CD4-positive, alpha-beta T cell (primary cell): ENCODE results near the gene SLC25A33. TPM values are rescaled to one million over a fixed set of nuclear protein-coding genes. Genes with fewer than 3 reads are reported as not detected.

Experiments used
- ATAC-seq: fragments of 200-7000 bp; cut with Tn5 transposase; one replicate; pipeline ENCODE4 v1.10.0; 2022; ENCODE audit warnings: mild to moderate bottlenecking; ENCODE audit not compliant: poor library complexity
- CTCF ChIA-PET: fragments of 350-600 bp; sonication (Branson Sonifier 250); formaldehyde crosslinking; loops from one replicate; lab custom pipeline; 2021; ENCODE audit warnings: antibody characterized with exemption, inconsistent platforms; lab: Charles Lee
- POLR2A ChIA-PET: fragments of 350-600 bp; sonication (Branson Sonifier 250); formaldehyde crosslinking; loops from one replicate; lab custom pipeline; 2021; ENCODE audit warnings: antibody characterized with exemption, inconsistent platforms; lab: Charles Lee
- DNase-seq, 14 experiments: peaks; one replicate each; pipeline ENCODE4 v3.0.0-alpha.2; 2013 to 2020; ENCODE audit warnings: mixed read lengths in 2 of 14
- H3K27ac ChIP-seq, 2 donors: one replicate each; pipeline versions ENCODE4 v1.5.1 to v1.7.0; 2013; ENCODE audit warnings: low read length in 2 of 2, low read depth in 1 of 2, mild to moderate bottlenecking in 1 of 2
- H3K27me3 ChIP-seq, 2 experiments: 1 replicate in 1 of 2; 2 replicates in 1 of 2; pipeline versions ENCODE4 v1.6.1 to v1.7.0; 2013; ENCODE audit warnings: low read length in 2 of 2, control low read depth in 1 of 2, mild to moderate bottlenecking in 1 of 2, moderate library complexity in 1 of 2; ENCODE audit not compliant: insufficient read depth in 2 of 2, control insufficient read depth in 1 of 2
- H3K36me3 ChIP-seq: one replicate; pipeline ENCODE4 v1.6.1; 2013; ENCODE audit warnings: low read length, control low read depth; ENCODE audit not compliant: insufficient read depth
- H3K4me1 ChIP-seq: one replicate; pipeline ENCODE4 v1.6.1; 2013; ENCODE audit warnings: low read length, control low read depth; ENCODE audit not compliant: insufficient read depth
- H3K4me3 ChIP-seq: one replicate; pipeline ENCODE4 v1.5.1; 2013; ENCODE audit warnings: mild to moderate bottlenecking, low read length, moderate library complexity
- H3K9me3 ChIP-seq, 2 experiments: 1 replicate in 1 of 2; 2 replicates in 1 of 2; pipeline versions ENCODE4 v1.6.1 to v1.7.0; 2013; ENCODE audit warnings: low read length in 2 of 2, mild to moderate bottlenecking in 2 of 2, control low read depth in 1 of 2, moderate library complexity in 1 of 2; ENCODE audit not compliant: control insufficient read depth in 1 of 2, insufficient read depth in 1 of 2
- H3K27ac Mint-ChIP-seq: one replicate; pipeline ENCODE4 v1.8.0; 2020; ENCODE audit warnings: mixed read lengths
- H3K27me3 Mint-ChIP-seq: one replicate; pipeline ENCODE4 v1.8.0; 2021; ENCODE audit warnings: mixed read lengths
- H3K36me3 Mint-ChIP-seq: one replicate; pipeline ENCODE4 v1.8.0; 2021; ENCODE audit warnings: low read depth, mixed read lengths
- H3K4me1 Mint-ChIP-seq: one replicate; pipeline ENCODE4 v1.8.0; 2021; ENCODE audit warnings: low read depth, mixed read lengths
- H3K4me3 Mint-ChIP-seq: one replicate; pipeline ENCODE4 v1.8.0; 2020; ENCODE audit warnings: mild to moderate bottlenecking, mixed read lengths
- H3K9me3 Mint-ChIP-seq: one replicate; pipeline ENCODE4 v1.8.0; 2020; ENCODE audit warnings: mixed read lengths
- intact Hi-C, 2 experiments: fragments of 100-400 bp; cut with DNase I in 1 of 2; cut with micrococcal nuclease in 1 of 2; formaldehyde crosslinking; loops; one replicate each; pipeline versions ENCODE4 v1.15.1 to v1.9.0; 2023 to 2025; cut with DNase I, micrococcal nuclease
- total RNA-seq, 174 experiments: library from RNA in 2 of 174; stranded (reverse) in 2 of 174; gene quantifications; one replicate each; pipeline ENCODE4 v1.2.3 and lab custom pipeline; 2021 to 2026
- TF ChIP-seq, protein P1 (sequence below): fragments of 200-600 bp; IDR thresholded peaks from one replicate; pipeline ENCODE4 v1.8.0; 2022; ENCODE audit warnings: antibody characterized with exemption, mild to moderate bottlenecking

The SLC25A33 gene
- total RNA-seq, 2 experiments from 2014 or later: 5.9 to 6.6 TPM

DNA sequence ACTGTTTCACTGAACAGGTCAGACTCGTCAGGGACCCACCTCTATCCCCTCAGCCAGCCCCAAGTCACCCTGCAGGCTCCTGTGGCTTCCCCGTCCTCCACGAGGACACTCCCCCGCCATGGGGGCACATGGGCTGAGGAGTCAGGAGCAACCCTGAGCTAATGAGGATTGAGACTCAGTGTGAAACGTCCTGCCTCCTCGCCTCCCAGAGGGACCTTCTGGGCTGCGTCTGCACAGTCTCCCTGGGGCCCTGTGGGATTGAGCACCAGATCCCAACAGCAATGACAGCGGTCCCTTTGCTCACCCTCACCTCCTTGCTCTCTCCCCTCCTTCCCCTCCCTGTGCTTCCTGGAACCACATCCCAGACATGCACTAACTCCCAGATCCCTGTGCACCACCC is 18.9 kb upstream of the SLC25A33 start:
- H3K9me3 ChIP-seq: no peaks in the 10 kb centered on the region
- DNase-seq (no peak), ATAC-seq (no peak)
- TF ChIP-seq, protein P1, sequence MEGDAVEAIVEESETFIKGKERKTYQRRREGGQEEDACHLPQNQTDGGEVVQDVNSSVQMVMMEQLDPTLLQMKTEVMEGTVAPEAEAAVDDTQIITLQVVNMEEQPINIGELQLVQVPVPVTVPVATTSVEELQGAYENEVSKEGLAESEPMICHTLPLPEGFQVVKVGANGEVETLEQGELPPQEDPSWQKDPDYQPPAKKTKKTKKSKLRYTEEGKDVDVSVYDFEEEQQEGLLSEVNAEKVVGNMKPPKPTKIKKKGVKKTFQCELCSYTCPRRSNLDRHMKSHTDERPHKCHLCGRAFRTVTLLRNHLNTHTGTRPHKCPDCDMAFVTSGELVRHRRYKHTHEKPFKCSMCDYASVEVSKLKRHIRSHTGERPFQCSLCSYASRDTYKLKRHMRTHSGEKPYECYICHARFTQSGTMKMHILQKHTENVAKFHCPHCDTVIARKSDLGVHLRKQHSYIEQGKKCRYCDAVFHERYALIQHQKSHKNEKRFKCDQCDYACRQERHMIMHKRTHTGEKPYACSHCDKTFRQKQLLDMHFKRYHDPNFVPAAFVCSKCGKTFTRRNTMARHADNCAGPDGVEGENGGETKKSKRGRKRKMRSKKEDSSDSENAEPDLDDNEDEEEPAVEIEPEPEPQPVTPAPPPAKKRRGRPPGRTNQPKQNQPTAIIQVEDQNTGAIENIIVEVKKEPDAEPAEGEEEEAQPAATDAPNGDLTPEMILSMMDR: no peak
- H3K36me3 ChIP-seq: no peaks in the 10 kb centered on the region
- H3K27ac ChIP-seq: no peak overlapping the region
- H3K4me3 ChIP-seq: no peak overlapping the region
- H3K27me3 ChIP-seq: no peaks in the 10 kb centered on the region
- ChIA-PET POLR2A (interaction anchor here (0.6 kb wide), 1 partner anchor 213 kb away, joined by 3 read pairs; no protein-coding TSS in a partner anchor), CTCF (no interaction called here)
- Mint-ChIP-seq H3K36me3 (no peaks in the 10 kb centered on the region), H3K9me3 (no peaks in the 10 kb centered on the region), H3K4me3 (no peak overlapping the region), H3K27me3 (no peaks in the 10 kb centered on the region), H3K4me1 (no peaks in the 10 kb centered on the region), H3K27ac (no peak overlapping the region)
- intact Hi-C loops: no loop called here
- H3K4me1 ChIP-seq: no peaks in the 10 kb centered on the region

GRCh38 chr1:9529190-9529589 is 10.1 kb upstream of the SLC25A33 start:
- no peak overlapping the region for H3K4me3 Mint-ChIP-seq
- H3K36me3 Mint-ChIP-seq: no peaks in the 10 kb centered on the region
- H3K27ac Mint-ChIP-seq: no peak overlapping the region
- POLR2A ChIA-PET: no interaction called here
- CTCF ChIA-PET: no interaction called here
- no peaks in the 10 kb centered on the region for H3K9me3 ChIP-seq
- H3K27ac ChIP-seq: no peak overlapping the region
- H3K27me3 ChIP-seq: no peaks in the 10 kb centered on the region
- TF ChIP-seq, protein P1: no peak
- no peak overlapping the region for H3K4me3 ChIP-seq
- DNase-seq (no peak), ATAC-seq (no peak)
- no peaks in the 10 kb centered on the region for H3K36me3 ChIP-seq
- no peaks in the 10 kb centered on the region for H3K27me3 Mint-ChIP-seq
- no peaks in the 10 kb centered on the region for H3K4me1 Mint-ChIP-seq
- intact Hi-C loops: no loop called here
- no peaks in the 10 kb centered on the region for H3K9me3 Mint-ChIP-seq
- H3K4me1 ChIP-seq: no peaks in the 10 kb centered on the region

DNA sequence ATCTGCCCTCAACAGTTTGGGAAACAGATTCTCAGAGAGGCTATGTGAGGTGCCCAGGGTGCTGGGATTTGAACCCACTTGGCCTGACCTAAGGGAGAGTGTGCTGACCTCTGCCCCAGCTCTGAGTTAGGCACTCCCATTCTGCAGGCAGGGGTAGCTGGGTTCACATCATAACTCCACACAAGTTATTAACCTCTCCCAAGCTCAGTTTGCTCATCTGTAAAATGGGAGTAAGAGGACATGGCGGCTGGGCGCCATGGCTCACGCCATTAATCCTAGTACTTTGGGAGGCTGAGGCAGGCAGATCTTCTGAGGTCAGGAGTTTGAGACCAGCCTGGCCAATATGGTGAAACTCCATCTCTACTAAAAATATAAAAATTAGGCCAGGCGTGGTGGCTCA is 8.9 kb upstream of the SLC25A33 start:
- CTCF ChIA-PET: no interaction called here

More for the DNA sequence above, 8.9 kb upstream of the SLC25A33 start:
- Histone ChIP-seq H3K4me1 (no peaks in the 10 kb centered on the region), H3K27ac (no peak overlapping the region), H3K27me3 (no peaks in the 10 kb centered on the region), H3K36me3 (no peaks in the 10 kb centered on the region), H3K9me3 (no peaks in the 10 kb centered on the region), H3K4me3 (no peak overlapping the region)
- TF ChIP-seq, protein P1: no peak
- H3K36me3 Mint-ChIP-seq: no peaks in the 10 kb centered on the region
- no peaks in the 10 kb centered on the region for H3K9me3 Mint-ChIP-seq
- POLR2A ChIA-PET: no interaction called here
- H3K27me3 Mint-ChIP-seq: no peaks in the 10 kb centered on the region
- no peaks in the 10 kb centered on the region for H3K4me1 Mint-ChIP-seq
- intact Hi-C loops: no loop called here
- ATAC-seq: no peak
- H3K4me3 Mint-ChIP-seq: no peak overlapping the region
- DNase-seq: no peak
- H3K27ac Mint-ChIP-seq: no peak overlapping the region
